Epithelial cell of esophagus (primary cell): Measurements from ENCODE around the gene CXXC4.

Experiments used
- DNase-seq: peaks from one replicate; pipeline ENCODE4 v3.0.0; 2010; ENCODE audit warnings: low read depth
- H3K4me3 ChIP-seq: 2 replicates; pipeline ENCODE4 v1.5.1; 2011; ENCODE audit warnings: mild to moderate bottlenecking, low read length, control low read depth
- CTCF ChIP-seq: IDR thresholded peaks from 2 replicates; pipeline ENCODE4 v1.5.1; 2011; ENCODE audit warnings: low read depth, mild to moderate bottlenecking, low read length, control low read depth, inconsistent platforms; ENCODE audit not compliant: insufficient read depth; ENCODE audit errors: missing control alignments

CXXC4 gene

GRCh38 chr4:104494822-104495559 is at the start of gene CXXC4:
Gene CXXC4 (minus strand): TSS chr4:104494894. CDS start chr4:104491802, 3,092 bp downstream.
- peak within 1 kb of the TSS; percentile 41 for H3K4me3 ChIP-seq
- peak; percentile 43 for DNase-seq
- TF ChIP-seq CTCF = no peak

- no peak for DNase-seq
- no peak for TF ChIP-seq CTCF
- no peak overlapping the region for H3K4me3 ChIP-seq
Measured at GRCh38 chr4:104533156-104533555, 38.5 kb upstream of the CXXC4 start.

- H3K4me3 ChIP-seq = no peak overlapping the region
- no peak for TF ChIP-seq CTCF
Measured at GRCh38 chr4:104532677-104533076, 38.0 kb upstream of the CXXC4 start.

GRCh38 chr4:104531390-104531789 is 36.7 kb upstream of the CXXC4 start:
- TF ChIP-seq CTCF = peak; percentile 12
- no peak for DNase-seq

More at GRCh38 chr4:104532677-104533076, 38.0 kb upstream of the CXXC4 start:
- DNase-seq = no peak

GRCh38 chr4:104530426-104530825 is 35.7 kb upstream of the CXXC4 start:
- TF ChIP-seq CTCF = no peak
- no peak for DNase-seq
- H3K4me3 ChIP-seq = no peak overlapping the region

More at GRCh38 chr4:104531390-104531789, 36.7 kb upstream of the CXXC4 start:
- no peak overlapping the region for H3K4me3 ChIP-seq

GRCh38 chr4:104524591-104524990 is 29.9 kb upstream of the CXXC4 start:
- no peak overlapping the region for H3K4me3 ChIP-seq
- DNase-seq = peak; percentile 33
- TF ChIP-seq CTCF = no peak

GRCh38 chr4:104524026-104524425 is 29.3 kb upstream of the CXXC4 start:
- no peak overlapping the region for H3K4me3 ChIP-seq
- DNase-seq = no peak
- TF ChIP-seq CTCF = no peak
